Calu3 (cell line): ENCODE results near the gene IL25. TPM values are rescaled to one million over a fixed set of nuclear protein-coding genes. Genes with fewer than 3 reads are reported as not detected.

Source experiments
- BruUV-seq: library from RNA; stranded (reverse); fragments of 400-500 nt; replicated peaks from 2 replicates; lab custom pipeline; 2021; lab: Mats Ljungman, UMichigan
- CTCF ChIA-PET: fragments of 300-600 bp; sonication (Branson Sonifier 250); formaldehyde crosslinking; loops from one replicate; lab custom pipeline; 2022; ENCODE audit warnings: antibody characterized with exemption; lab: Charles Lee
- DNase-seq: peaks from one replicate; pipeline ENCODE4 v3.0.0; 2022
- H3K27ac Mint-ChIP-seq: one replicate; pipeline ENCODE4 v1.8.0; 2022; ENCODE audit warnings: mixed read lengths; ENCODE audit not compliant: unreplicated experiment
- H3K27me3 Mint-ChIP-seq: one replicate; pipeline ENCODE4 v1.8.0; 2022; ENCODE audit warnings: mixed read lengths; ENCODE audit not compliant: unreplicated experiment
- H3K36me3 Mint-ChIP-seq: one replicate; pipeline ENCODE4 v1.8.0; 2022; ENCODE audit warnings: mild to moderate bottlenecking, moderate library complexity, mixed read lengths; ENCODE audit not compliant: insufficient read depth, unreplicated experiment
- H3K4me1 Mint-ChIP-seq: one replicate; pipeline ENCODE4 v1.8.0; 2022; ENCODE audit warnings: mild to moderate bottlenecking, low read depth, mixed read lengths; ENCODE audit not compliant: unreplicated experiment
- H3K4me3 Mint-ChIP-seq: one replicate; pipeline ENCODE4 v1.8.0; 2022; ENCODE audit warnings: mild to moderate bottlenecking, low read depth, moderate library complexity, mixed read lengths; ENCODE audit not compliant: unreplicated experiment
- H3K9me3 Mint-ChIP-seq: one replicate; pipeline ENCODE4 v1.8.0; 2022; ENCODE audit warnings: low read depth, mixed read lengths; ENCODE audit not compliant: unreplicated experiment
- CTCF ChIP-seq: fragments of 200-600 bp; IDR thresholded peaks from one replicate; pipeline ENCODE4 v1.8.0; 2022; ENCODE audit warnings: antibody characterized with exemption; ENCODE audit not compliant: unreplicated experiment
- intact Hi-C: fragments of 100-400 bp; cut with micrococcal nuclease; formaldehyde crosslinking; loops from one replicate; pipeline ENCODE4 v1.10.0; 2022; ENCODE audit not compliant: unreplicated experiment
- total RNA-seq: library from RNA; stranded (reverse); gene quantifications from 2 replicates; pipeline ENCODE4 v1.2.3, GENCODE V29; 2022

IL25 gene
- total RNA-seq, 1 experiment from 2014 or later = not detected

DNA sequence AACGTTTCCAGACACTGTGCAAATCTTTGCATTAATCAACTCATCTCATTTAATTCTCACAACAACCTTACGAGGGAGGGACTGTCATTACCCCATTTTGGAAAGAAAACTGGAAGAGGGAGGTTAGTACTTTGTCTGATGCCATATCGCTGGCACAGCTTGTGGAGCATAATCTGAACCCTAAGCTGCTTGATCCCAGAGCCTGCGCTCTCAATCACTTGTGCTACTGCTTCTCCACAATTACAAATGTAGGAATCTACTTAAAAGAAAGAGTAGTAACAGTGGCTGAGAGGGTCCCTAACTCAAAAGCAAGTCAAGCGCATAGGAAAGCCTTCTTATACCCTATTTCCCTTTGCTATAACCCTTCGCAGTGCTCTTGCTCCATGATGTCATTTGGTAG is 10.8 kb upstream of the IL25 start:
- no peak for TF ChIP-seq CTCF
- no peak for DNase-seq
- Mint-ChIP-seq H3K4me3 (no peak overlapping the region), H3K36me3 (no peaks in the 10 kb centered on the region), H3K27me3 (peaks cover 83% of the 10 kb centered on the region), H3K4me1 (no peaks in the 10 kb centered on the region), H3K27ac (no peak overlapping the region), H3K9me3 (no peaks in the 10 kb centered on the region)
- no TSS peak for BruUV-seq
- CTCF ChIA-PET = no interaction called here
- intact Hi-C loops = no loop called here

GRCh38 chr14:23362200-23362599 is 10.4 kb upstream of the IL25 start:
- no peak for TF ChIP-seq CTCF
- Mint-ChIP-seq H3K27me3 (peaks cover 87% of the 10 kb centered on the region), H3K9me3 (no peaks in the 10 kb centered on the region), H3K36me3 (no peaks in the 10 kb centered on the region), H3K4me1 (no peaks in the 10 kb centered on the region), H3K27ac (no peak overlapping the region), H3K4me3 (no peak overlapping the region)
- BruUV-seq = no TSS peak
- CTCF ChIA-PET = no interaction called here
- intact Hi-C loops = no loop called here
- no peak for DNase-seq

GRCh38 chr14:23364164-23365035 is 8.2 kb upstream of the IL25 start:
- H3K4me1 Mint-ChIP-seq = no peaks in the 10 kb centered on the region
- no peak for TF ChIP-seq CTCF
- no peaks in the 10 kb centered on the region for H3K9me3 Mint-ChIP-seq
- CTCF ChIA-PET = interaction anchor here (0.6 to 0.7 kb wide), 2 partner anchors 11 to 186 kb away, joined by 3 read pairs; no protein-coding TSS in a partner anchor
- H3K36me3 Mint-ChIP-seq = no peaks in the 10 kb centered on the region
- no TSS peak for BruUV-seq
- peak overlapping the region; percentile 40 for H3K4me3 Mint-ChIP-seq
- intact Hi-C loops = no loop called here
- peaks cover 96% of the 10 kb centered on the region for H3K27me3 Mint-ChIP-seq
- no peak overlapping the region for H3K27ac Mint-ChIP-seq
- DNase-seq = no peak

- BruUV-seq = no TSS peak
- DNase-seq = peak; percentile 43
- no peak within 1 kb of the TSS for H3K27ac Mint-ChIP-seq
- peaks cover 92% of the 10 kb centered on the region for H3K27me3 Mint-ChIP-seq
- intact Hi-C loops = no loop called here
- H3K9me3 Mint-ChIP-seq = no peaks in the 10 kb centered on the region
- CTCF ChIA-PET = no interaction called here
- no peaks in the 10 kb centered on the region for H3K36me3 Mint-ChIP-seq
- H3K4me3 Mint-ChIP-seq = peak within 1 kb of the TSS; percentile 40
- TF ChIP-seq CTCF = no peak
- no peaks in the 10 kb centered on the region for H3K4me1 Mint-ChIP-seq
These were observed 7.4 kb upstream of the IL25 start, which contains the start of gene EFS for GRCh38 chr14:23365036-23365731. EFS (minus strand) TSS chr14:23365172; CDS start chr14:23365025, 147 bp downstream.
